Activated CD4-positive, alpha-beta T cell treated with anti-CD3 and anti-CD28 coated beads for 24 hours (primary cell): Measurements from ENCODE around the gene MCAT.
"Not testable (repeated sequence)": the region's sequence is repeated elsewhere in the genome, so short reads cannot be mapped to it uniquely, and the experiment has no call there.

ENCODE experiments used
- DNase-seq, 2 donors: peaks; one replicate each; pipeline ENCODE4 v3.0.0-alpha.2; 2020; ENCODE audit warnings: low read depth in 2 of 2

MCAT gene

GRCh38 chr22:43127166-43127908, 15.9 kb downstream of the MCAT start:
- DNase-seq: no peak

- DNase-seq: no peak
Observed at GRCh38 chr22:43126501-43127165, 16.6 kb downstream of the MCAT start.

- DNase-seq: no peak
Observed at GRCh38 chr22:43118953-43119458, 24.2 kb downstream of the MCAT start.

- DNase-seq: no peak
Observed at GRCh38 chr22:43118024-43118849, 25.0 kb downstream of the MCAT start.

- no peak for DNase-seq
Observed at GRCh38 chr22:43116932-43117331, 26.3 kb downstream of the MCAT start.

- DNase-seq: no peak
Observed at GRCh38 chr22:43114958-43115357, 28.2 kb downstream of the MCAT start.

GRCh38 chr22:43113526-43114251, 29.5 kb downstream of the MCAT start:
- DNase-seq: no peak

GRCh38 chr22:43110927-43111623, 32.1 kb downstream of the MCAT start:
- peak in 1 of 2 donors; percentile 19 for DNase-seq

GRCh38 chr22:43110444-43110926, 32.7 kb downstream of the MCAT start, which contains the start of gene BIK:
Gene BIK, plus strand, starts transcription at chr22:43110750. Its CDS starts 13,273 bp downstream, at chr22:43124023.
- DNase-seq: peak in 1 of 2 donors; percentile 8

GRCh38 chr22:43109921-43110443, 33.2 kb downstream of the MCAT start:
- no peak for DNase-seq

- DNase-seq: no peak
Observed at GRCh38 chr22:43109511-43109910, 33.7 kb downstream of the MCAT start.

GRCh38 chr22:43106302-43106701, 36.9 kb downstream of the MCAT start:
- no peak for DNase-seq

GRCh38 chr22:43104950-43105349, 38.2 kb downstream of the MCAT start:
- DNase-seq: not testable (repeated sequence)

- not testable (repeated sequence) for DNase-seq
Observed at GRCh38 chr22:43104056-43104625, 39.1 kb downstream of the MCAT start.

GRCh38 chr22:43101306-43101705, 41.9 kb downstream of the MCAT start:
- DNase-seq: no peak

GRCh38 chr22:43100225-43100624, 43.0 kb downstream of the MCAT start:
- no peak for DNase-seq

- DNase-seq: no peak
Observed at GRCh38 chr22:43099095-43099494, 44.1 kb downstream of the MCAT start.

- DNase-seq: no peak
Observed at GRCh38 chr22:43098356-43098755, 44.8 kb downstream of the MCAT start.

GRCh38 chr22:43096420-43096819, 46.8 kb downstream of the MCAT start:
- no peak for DNase-seq

- no peak for DNase-seq
Observed at GRCh38 chr22:43094551-43094950, 48.6 kb downstream of the MCAT start.
